Lung (tissue), 12 donors: ENCODE results near the gene HLCS. TPM values are rescaled to one million over a fixed set of nuclear protein-coding genes. Genes with fewer than 3 reads are reported as not detected.

Experiments
- ATAC-seq: fragments of 200-7000 bp; cut with Tn5 transposase; one replicate; pipeline ENCODE4 v1.9.1; 2020; ENCODE audit warnings: moderate number of reproducible peaks; ENCODE audit not compliant: insufficient read depth, low FRiP score
- DNase-seq, 3 donors: peaks; one replicate each; pipeline ENCODE4 v3.0.0-alpha.2; 2013 to 2017
- H3K27ac ChIP-seq, 2 donors: one replicate each; pipeline ENCODE4 v1.5.1; 2013; ENCODE audit warnings: mild to moderate bottlenecking in 2 of 2, moderate library complexity in 2 of 2, control low read depth in 1 of 2, inconsistent platforms in 1 of 2, low read depth in 1 of 2, low read length in 1 of 2
- H3K27me3 ChIP-seq, 3 donors: one replicate each; pipeline ENCODE4 v1.5.1; 2013; ENCODE audit warnings: low read length in 2 of 3; ENCODE audit not compliant: control insufficient read depth in 3 of 3, insufficient read depth in 3 of 3
- H3K36me3 ChIP-seq, 4 donors: one replicate each; pipeline ENCODE4 v1.5.1; 2013; ENCODE audit warnings: low read length in 4 of 4, mild to moderate bottlenecking in 1 of 4, moderate library complexity in 1 of 4; ENCODE audit not compliant: control insufficient read depth in 4 of 4, insufficient read depth in 4 of 4
- H3K4me1 ChIP-seq, 5 donors: one replicate each; pipeline ENCODE4 v1.5.1; 2013; ENCODE audit warnings: low read length in 5 of 5, mild to moderate bottlenecking in 2 of 5, moderate library complexity in 1 of 5; ENCODE audit not compliant: control insufficient read depth in 5 of 5, insufficient read depth in 5 of 5
- H3K4me3 ChIP-seq: one replicate; pipeline ENCODE4 v1.5.1; 2013; ENCODE audit warnings: mild to moderate bottlenecking, control low read depth, moderate library complexity
- H3K9ac ChIP-seq, 2 donors: one replicate each; pipeline ENCODE4 v1.5.1; 2013; ENCODE audit warnings: low read length in 2 of 2, control low read depth in 1 of 2; ENCODE audit not compliant: insufficient read depth in 1 of 2
- H3K9me3 ChIP-seq, 4 donors: one replicate each; pipeline ENCODE4 v1.5.1; 2013; ENCODE audit warnings: low read length in 3 of 4, mild to moderate bottlenecking in 1 of 4, moderate library complexity in 1 of 4; ENCODE audit not compliant: control insufficient read depth in 4 of 4, insufficient read depth in 3 of 4
- WGBS, 2 donors: extraction: QIAGEN DNeasy Blood & Tissue Kit; methylation state at CpG; one replicate each; pipeline ENCODE4 v1.1.7; 2013; 5-methylcytosine and 5-hydroxymethylcytosine counted together
- polyA plus RNA-seq, 2 donors: library from polyadenylated mRNA; stranded (reverse); fragments of 200-250 nt; gene quantifications; one replicate each; pipeline ENCODE4 v1.2.1, GENCODE V29; 2013
- total RNA-seq, 2 donors: library from RNA; depleted of rRNA in 1 of 2; stranded (reverse); fragments of >200 nt in 1 of 2; gene quantifications; one replicate each; pipeline ENCODE4 v1.2.1, GENCODE V29; 2014 to 2021
- TF ChIP-seq, protein P1 (sequence below): IDR thresholded peaks from 2 replicates; pipeline ENCODE4 v1.5.1; 2012; ENCODE audit warnings: mild to moderate bottlenecking; ENCODE audit errors: control extremely low read depth, extremely low read depth
- donor health status: control.
- donor health status: control.
- donor health status: Bipolar disorder and iron deficiency.
- donor health status: healthy.
- donor health status: DM: yes; HTN: yes; CAD: no.

HLCS gene
- total and polyA plus RNA-seq, 4 donors, result 5.0 to 28.8 (median 17.5) TPM

GRCh38 chr21:36738489-36739126 is 227.9 kb downstream of the HLCS start:
- Histone ChIP-seq H3K36me3 (no peaks in the 10 kb centered on the region), H3K4me1 (no peaks in the 10 kb centered on the region), H3K4me3 (no peak overlapping the region), H3K9me3 (peaks cover 0 to 8% (median 0%) of the 10 kb centered on the region in 4 donors), H3K27me3 (no peaks in the 10 kb centered on the region), H3K27ac (no peak overlapping the region), H3K9ac (no peak overlapping the region)
- DNase-seq (no peak), ATAC-seq (no peak)
- WGBS, 2 donors, result 67 to 70% methylated on average over 12 of the region's 12 CpGs
- TF ChIP-seq, protein P1, sequence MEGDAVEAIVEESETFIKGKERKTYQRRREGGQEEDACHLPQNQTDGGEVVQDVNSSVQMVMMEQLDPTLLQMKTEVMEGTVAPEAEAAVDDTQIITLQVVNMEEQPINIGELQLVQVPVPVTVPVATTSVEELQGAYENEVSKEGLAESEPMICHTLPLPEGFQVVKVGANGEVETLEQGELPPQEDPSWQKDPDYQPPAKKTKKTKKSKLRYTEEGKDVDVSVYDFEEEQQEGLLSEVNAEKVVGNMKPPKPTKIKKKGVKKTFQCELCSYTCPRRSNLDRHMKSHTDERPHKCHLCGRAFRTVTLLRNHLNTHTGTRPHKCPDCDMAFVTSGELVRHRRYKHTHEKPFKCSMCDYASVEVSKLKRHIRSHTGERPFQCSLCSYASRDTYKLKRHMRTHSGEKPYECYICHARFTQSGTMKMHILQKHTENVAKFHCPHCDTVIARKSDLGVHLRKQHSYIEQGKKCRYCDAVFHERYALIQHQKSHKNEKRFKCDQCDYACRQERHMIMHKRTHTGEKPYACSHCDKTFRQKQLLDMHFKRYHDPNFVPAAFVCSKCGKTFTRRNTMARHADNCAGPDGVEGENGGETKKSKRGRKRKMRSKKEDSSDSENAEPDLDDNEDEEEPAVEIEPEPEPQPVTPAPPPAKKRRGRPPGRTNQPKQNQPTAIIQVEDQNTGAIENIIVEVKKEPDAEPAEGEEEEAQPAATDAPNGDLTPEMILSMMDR, result no peak

GRCh38 chr21:36735724-36736320 is 230.6 kb downstream of the HLCS start:
- Histone ChIP-seq H3K4me3 (no peak overlapping the region), H3K36me3 (no peaks in the 10 kb centered on the region), H3K27me3 (no peaks in the 10 kb centered on the region), H3K9ac (no peak overlapping the region), H3K27ac (no peak overlapping the region), H3K9me3 (peaks cover 0 to 8% (median 0%) of the 10 kb centered on the region in 4 donors), H3K4me1 (no peaks in the 10 kb centered on the region)
- 81 to 83% methylated on average over 15 of the region's 15 CpGs for WGBS, 2 donors
- DNase-seq (no peak), ATAC-seq (no peak)
- TF ChIP-seq, protein P1, result no peak

GRCh38 chr21:36735201-36735515 is 231.3 kb downstream of the HLCS start:
- DNase-seq, result no peak
- no peaks in the 10 kb centered on the region for H3K27me3 ChIP-seq
- 64 to 93% methylated on average over 3 to 4 of the region's 4 CpGs for WGBS, 2 donors

More at GRCh38 chr21:36735201-36735515, 231.3 kb downstream of the HLCS start:
- TF ChIP-seq, protein P1, result no peak
- Histone ChIP-seq H3K36me3 (no peaks in the 10 kb centered on the region), H3K4me3 (no peak overlapping the region), H3K9ac (no peak overlapping the region), H3K9me3 (peaks cover 0 to 8% (median 0%) of the 10 kb centered on the region in 4 donors), H3K27ac (no peak overlapping the region), H3K4me1 (peaks cover 0 to 3% (median 0%) of the 10 kb centered on the region in 5 donors)
- ATAC-seq, result no peak
